GM18870 (cell line): Measurements from ENCODE around the gene KPNA6.
A peak's percentile ranks its signal among the peaks of the same experiment; 100 is the strongest.
"Not testable (repeated sequence)": the region's sequence is repeated elsewhere in the genome, so short reads cannot be mapped to it uniquely, and the experiment has no call there.

Experiments
- ATAC-seq: cut with Tn5 transposase; IDR thresholded peaks from one replicate; pipeline ENCODE4 v1.9.1; 2021; ENCODE audit warnings: moderate library complexity; ENCODE audit not compliant: unreplicated experiment

The KPNA6 gene

DNA sequence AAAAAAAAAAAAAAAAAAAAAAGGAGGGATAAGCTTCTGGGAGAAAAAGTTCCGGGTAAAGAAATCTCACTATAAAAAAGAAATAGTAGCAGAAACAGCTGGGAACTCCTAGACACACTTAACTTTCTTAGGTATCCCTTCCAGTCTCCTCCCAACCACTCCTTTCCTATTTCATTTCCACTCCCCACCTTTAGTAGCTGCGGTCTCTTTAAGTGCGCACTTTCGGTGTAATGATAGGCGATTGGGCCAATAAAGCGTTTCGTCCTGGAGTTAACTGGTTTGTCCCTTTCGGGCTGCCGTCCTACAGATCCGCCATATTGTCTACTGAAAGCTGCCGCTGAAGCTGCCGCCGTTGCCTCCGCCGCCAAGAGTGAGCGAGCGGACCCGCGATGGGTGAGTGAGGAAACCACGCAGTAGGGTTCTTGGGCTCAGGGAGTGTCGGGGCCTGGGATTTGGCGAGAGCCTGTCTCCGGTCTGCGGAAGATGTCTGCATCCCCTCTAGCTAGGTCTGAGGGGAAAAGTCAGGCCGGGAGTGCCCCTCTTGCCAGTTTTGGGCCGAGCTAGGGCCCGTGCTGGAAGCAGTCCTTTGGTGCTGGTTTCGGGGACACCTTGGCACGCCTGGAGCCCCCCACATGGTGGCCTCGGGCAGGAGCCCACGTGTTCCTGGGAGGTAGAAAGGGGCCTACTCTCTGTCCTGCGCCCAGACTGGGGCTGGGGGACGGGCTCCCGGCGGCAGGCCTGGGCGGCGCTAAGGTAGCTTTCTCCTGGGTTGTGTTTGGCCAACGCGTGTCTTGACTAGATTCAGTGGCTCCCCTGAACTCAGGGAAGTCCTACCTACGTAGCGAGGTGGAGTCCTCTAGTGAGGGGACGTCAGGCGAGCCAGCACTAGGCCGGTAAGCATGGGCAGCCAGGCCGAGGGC is at the start of gene KPNA6:
TSS of gene KPNA6 (plus strand) at position 315 of the 920 bp plus-strand sequence. CDS start at position 390, 75 bp downstream.
- ATAC-seq, result peak; percentile 62

DNA sequence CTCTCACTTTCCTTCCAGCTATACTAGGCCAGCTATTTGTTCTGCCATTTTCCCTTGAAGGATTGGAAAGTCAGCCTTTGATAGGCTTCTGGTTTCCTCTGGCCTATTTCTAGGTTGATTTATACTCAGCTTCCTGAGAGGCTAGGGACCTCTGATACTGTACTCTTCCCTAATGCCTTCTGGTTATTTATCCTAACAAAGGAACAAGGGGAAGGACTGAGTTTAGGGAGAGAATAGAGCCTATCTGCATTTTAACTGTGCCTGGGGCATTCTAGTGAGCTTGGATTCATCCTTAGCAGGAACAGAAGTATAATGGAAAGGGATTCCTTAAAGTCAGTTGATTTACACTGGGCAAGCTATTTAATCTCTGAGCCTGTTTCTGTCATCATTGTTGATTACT is 46.9 kb upstream of the KPNA6 start:
- no peak for ATAC-seq

DNA sequence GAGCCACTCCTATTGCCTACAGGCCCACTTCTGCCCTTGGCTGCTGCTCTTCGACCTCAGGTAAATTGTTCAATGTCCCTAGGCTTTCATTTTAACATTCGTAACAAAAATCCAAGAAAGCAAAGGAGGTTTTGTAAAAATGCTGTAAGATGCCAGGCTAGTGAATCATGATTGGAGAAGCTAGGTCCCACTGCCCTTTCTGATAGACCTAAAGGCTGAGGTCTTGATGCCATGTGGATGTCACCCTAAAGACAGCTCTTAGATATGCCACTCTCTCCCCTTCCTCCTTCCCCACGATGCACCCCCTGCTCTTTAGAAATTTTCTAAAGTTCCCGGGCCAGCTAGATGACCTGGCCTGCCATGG is 45.0 kb upstream of the KPNA6 start:
- no peak for ATAC-seq

DNA sequence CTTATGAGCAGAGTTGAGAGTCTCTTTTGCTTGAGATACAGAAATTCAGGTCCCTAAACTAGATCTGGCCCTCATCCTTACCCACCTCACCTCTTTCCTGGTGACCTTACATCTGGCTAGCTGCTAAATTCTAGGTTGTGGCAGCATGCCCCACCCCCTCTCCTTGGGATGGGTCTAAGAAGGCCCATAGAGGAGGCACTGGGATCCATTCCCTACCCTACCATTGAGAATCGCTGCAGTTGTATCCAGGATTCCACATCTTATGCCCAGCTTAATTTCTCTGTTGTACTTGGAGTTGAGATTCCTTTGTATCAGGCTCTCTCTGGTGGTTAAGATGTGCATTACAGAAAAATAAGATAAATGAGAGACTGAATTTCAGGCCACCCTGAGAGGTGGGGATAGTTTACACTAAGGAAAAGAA is 44.6 kb upstream of the KPNA6 start:
- no peak for ATAC-seq

DNA sequence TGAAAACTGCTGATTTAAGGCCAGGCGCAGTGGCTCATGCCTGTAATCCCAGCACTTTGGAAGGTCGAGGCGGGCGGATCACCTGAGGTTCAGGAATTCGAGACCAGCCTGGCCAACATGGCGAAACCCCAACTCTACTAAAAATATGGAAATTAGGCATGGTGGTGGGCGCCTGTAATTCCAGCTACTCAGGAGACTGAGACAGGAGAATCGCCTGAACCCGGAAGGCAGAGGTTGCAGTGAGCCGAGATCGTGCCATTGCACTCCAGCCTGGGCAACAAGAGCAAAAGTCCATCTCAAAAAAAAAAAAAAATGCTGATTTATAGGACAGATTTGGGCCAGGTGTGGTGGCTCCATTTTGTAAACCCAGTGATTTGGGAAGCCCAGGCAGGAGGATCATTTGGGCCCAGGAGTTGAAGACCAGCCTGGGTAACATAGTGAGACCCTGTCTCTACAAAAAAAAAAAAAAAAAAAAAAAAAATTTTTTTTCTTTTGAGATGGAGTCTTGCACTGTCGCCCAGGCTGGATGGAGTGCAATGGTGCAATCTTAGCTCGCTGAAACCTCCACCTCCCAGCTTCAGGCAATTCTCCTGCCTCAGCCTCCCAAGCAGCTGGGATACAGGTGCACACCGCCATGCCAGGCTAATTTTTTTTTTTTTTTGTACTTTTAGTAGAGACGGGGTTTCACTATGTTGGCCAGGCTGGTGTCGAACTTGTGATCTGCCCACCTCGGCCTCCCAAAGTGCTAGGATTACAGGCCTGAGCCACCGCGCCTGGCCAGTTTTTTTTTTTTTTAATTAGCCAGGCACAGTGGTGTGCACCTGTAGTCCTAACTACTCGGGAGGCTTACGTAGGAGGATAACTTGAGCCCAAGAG is 42.0 kb upstream of the KPNA6 start:
- not testable (repeated sequence) for ATAC-seq

DNA sequence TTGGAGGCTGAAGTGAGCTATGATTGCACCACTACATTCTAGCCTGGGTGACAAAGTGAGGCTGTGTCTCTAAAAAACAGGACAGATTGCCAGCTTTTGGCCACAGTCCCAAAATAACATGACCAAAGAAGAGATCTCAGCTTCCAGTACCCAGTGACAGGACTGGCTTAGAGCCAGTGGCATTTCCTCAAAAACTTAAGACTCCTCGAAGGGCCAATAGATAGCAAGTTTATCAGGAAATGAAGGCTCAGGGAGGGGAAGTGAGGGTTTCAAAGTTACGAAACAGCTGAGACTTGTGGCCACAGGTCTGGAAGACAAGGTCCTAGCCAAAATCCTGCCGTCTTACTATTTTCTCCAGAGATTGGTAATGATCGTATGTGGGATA is 41.4 kb upstream of the KPNA6 start:
- no peak for ATAC-seq

DNA sequence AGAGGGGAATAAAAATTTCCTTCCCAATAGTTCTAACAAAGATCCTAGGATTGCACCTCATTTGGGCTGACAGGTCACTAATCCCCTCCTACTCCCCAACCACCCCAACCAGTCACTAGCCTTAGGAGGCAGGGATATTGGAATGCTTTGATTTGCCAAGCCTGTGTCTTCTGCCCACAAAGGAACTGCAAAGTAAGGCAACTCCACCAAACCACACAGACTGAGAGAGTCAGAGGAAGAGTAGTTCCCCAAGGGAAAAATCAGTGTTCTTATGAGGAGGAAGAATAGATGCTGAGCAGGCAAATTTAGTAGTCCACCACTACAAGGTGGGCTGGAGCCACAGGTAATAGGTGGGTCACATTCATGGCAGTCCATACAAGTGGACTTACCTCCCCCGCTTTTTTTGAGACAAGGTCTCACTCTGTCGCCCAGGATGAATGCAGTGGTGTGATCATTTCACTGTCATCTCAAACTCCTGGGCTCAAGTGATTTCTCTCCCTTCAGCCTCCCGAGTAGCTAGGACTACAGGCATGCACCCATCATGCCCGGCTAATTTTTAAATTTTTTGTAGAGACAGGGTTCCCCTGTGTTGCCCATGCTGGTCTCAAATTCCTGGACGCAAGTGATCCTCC is 38.8 kb upstream of the KPNA6 start:
- ATAC-seq, result no peak

DNA sequence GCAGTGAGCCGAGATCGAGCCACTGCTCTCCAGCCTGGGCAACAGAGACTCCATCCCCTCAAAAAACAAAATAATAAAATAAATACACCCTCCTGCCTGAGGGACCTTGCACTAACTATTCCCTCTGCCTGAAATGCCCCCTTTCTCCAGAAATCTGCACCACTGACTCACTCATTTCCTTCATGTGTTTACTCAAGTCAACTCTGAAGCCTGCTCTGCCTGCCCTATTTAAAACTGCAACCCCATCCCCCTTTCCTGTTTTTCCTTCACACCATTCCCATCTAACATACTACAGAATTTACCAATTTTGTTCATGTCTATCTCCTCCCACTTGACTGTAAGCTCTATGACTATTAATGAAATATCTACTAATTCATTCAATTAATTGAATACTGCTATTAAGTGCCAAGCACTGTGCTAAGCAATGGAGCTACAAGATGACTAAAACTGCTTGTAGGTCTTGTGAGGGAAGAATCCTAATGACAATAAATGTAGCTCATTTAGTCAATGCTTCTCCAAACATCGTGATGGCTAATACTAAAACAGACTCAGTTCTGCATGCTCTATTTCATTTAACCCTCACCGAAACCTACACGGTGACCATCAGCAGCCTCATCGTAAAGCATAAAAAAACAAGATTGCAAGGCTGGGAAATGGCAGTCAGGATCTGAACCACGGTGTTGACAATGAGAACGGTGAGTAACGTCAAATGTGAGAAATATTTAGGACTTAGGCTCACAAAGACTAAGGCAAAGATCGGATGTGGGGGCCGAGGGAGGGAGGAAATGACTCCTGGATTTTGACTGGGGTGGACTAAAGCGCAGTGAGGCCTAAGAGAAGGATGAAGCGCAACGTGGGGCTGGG is 35.9 kb upstream of the KPNA6 start:
- no peak for ATAC-seq

DNA sequence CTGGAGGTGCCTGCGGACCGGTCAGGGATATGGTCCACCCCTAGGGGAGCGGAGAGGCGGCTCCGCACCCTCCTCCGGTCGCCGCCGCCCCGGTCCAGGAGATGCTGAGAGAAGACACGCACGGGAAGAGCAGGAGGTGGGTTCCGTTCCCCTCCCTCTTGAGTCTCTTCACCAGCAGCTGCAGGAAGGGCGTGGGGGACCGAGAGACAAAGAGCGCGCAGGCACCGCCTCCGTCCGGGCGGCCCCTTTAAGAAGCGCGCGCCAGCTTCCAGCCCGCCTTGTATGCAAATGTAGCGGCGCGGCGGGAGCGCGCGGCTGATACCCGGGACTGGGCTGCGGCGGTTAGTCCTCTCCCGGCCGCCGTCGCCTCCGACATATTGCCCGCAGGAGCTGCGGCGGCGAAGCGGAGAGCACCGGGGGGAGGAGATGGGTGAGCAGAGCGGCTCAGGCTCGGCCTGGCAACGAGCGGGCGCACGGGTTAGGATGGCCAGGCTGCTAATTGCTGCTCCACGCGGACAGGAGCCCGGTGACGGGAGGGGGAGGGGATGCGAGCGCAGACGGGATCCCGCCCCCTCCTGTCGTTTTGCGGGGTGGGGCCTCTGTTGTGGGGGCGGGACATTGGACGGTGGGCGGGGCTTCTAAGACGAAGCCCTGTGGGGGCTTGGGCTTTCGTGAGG is 35.1 kb upstream of the KPNA6 start, which contains the start of gene TMEM39B:
TSS of gene TMEM39B (plus strand) at position 318 of the 677 bp plus-strand sequence. CDS start at position 427, 109 bp downstream.
- ATAC-seq, result peak; percentile 70

DNA sequence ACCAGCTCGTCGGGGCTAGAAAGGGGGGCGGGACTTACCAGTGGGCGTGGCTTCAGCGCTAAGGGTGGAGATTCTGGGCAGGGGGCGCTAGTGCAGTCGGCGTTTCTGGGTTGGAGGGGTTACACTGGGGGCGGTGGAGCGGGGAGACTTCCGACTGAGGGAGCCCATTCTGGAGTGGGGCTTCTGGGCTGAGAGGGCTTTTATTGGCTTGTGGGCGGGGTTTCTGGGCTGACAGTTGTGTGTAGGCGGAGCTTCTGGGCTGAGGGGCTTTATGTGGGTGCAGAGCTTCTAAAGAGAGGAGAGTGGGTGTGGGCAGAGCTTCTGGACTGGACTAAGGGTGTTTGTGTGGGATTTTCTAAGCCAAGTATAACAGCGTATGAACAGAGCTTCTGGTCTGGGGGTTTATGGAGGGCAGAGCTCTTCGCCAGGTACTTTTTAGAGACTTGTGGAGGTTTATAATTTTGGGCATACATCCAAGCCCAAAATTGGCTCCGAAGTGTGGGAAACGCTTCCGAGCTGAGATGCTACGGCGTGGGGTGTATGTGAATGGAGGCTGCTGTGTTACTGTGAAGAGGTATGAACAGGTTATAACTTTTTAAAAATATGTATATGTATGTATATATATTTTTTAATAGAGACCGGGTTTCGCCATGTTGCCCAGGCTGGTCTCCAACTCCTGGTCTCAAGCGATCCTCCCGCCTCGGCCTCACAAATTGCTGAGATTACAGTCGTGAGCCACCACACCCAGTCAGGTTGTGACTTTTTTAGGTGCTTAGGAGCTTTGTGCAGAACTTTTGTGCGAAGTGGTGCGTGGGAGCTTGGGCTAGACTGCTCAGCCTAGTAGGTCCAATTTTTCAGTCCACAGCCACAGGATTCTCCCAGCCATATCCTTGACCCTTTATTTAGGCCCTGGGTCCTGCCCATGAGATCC is 34.3 kb upstream of the KPNA6 start:
- ATAC-seq, result no peak

DNA sequence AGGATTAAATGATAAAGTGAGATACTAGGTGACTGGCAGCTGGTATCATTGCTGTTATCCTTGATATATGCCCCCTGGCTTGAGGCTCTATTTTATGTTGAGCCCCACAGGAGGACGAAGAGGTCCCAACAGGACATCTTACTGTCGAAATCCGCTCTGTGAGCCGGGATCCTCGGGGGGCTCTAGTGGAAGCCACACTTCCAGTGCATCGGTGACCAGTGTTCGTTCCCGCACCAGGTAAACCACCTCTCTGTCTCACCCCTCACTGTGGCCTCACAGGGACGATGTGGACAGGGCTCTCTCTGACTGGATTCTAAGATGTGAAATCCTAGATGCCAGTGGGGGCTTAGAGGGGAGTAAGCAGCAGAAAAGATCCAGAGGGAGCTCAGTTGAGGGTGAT is 33.0 kb upstream of the KPNA6 start:
- no peak for ATAC-seq

DNA sequence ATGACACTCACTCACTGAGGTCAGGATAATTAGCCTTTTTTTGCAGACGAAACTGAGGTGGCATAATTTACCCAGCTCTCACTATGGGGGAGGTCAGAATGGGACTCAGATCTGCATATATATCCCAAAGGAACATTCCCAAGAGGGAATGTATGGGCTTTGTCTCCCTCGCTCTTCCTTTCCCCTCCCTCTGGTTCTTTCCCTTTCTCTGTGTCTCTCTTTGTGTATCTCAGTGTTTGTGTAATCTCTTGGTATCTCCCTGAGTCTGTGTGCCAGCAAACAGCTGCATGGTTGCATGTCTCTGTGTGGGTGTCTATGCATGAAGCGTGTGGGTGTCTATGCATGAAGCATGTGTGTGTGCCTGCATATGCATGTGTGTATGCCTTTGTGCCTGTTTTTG is 30.4 kb upstream of the KPNA6 start:
- no peak for ATAC-seq

DNA sequence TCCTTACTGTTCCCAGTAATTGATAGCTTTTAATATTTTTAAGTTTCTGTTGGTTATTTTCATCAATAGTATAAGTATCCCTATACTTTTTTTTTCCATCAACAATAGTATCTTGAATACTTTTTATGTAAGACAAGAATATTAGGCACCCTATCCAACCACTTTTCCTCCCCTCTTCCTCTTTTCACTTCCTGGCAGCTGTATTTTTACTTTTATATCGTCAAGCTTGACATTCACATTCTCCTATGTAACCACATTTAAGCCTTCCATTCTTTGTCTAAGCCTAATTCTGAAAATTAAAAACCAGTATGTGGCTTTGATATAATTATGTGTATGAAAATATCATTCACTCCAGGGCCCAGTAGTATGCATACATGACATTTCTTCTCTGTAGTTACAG is 25.8 kb upstream of the KPNA6 start:
- no peak for ATAC-seq

DNA sequence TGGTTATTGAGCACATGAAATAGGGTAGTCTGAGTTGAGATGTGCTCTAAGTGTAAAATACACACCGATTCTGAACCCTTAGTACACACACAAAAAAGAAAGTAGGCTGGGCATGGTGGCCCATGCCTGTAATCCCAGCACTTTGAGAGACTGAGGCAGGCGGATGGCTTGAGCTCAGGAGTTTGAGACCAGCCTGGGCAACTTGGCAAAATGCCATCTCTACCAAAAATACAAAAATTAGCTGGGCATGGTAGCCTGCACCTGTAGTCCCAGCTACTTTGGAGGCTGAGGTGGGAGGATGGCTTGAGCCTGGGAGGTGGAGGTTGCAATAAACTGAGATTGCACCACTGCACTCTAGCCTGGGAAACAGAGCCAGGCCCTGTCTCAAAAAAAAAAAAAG is 21.5 kb upstream of the KPNA6 start:
- not testable (repeated sequence) for ATAC-seq

DNA sequence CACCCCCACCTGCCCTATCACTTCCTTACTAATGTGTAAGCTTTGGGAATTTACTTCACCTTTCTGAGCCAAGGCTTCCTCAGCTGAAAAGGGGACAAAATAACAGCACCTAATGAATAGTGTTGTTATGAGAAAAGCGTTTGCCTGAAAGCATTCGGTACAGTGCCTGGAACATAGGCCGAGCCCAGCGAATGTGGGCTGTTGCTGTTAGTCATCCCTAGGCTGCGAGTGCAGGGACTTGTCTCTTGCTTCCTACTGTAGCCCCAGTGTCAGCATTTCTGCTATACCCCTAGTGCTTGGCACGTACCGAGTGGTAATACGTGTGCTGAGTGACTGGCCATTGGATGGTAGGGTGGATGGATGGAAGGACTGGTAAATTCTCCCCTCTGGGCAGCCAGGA is 16.7 kb upstream of the KPNA6 start:
- ATAC-seq, result no peak

DNA sequence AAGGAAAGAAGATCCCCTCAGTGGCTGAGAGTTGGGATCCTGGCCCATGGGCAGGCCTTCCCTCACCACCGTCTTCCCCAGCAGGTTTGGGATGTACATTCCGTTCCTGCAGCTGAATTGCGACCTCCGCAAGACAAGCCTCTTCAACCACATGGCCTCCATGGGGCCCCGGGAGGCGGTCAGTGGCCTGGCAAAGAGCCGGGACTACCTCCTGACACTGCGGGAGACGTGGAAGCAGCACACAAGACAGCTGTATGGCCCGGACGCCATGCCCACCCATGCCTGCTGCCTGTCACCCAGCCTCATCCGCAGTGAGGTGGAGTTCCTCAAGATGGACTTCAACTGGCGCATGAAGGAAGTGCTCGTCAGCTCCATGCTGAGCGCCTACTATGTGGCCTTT is 16.3 kb upstream of the KPNA6 start:
- ATAC-seq, result no peak

DNA sequence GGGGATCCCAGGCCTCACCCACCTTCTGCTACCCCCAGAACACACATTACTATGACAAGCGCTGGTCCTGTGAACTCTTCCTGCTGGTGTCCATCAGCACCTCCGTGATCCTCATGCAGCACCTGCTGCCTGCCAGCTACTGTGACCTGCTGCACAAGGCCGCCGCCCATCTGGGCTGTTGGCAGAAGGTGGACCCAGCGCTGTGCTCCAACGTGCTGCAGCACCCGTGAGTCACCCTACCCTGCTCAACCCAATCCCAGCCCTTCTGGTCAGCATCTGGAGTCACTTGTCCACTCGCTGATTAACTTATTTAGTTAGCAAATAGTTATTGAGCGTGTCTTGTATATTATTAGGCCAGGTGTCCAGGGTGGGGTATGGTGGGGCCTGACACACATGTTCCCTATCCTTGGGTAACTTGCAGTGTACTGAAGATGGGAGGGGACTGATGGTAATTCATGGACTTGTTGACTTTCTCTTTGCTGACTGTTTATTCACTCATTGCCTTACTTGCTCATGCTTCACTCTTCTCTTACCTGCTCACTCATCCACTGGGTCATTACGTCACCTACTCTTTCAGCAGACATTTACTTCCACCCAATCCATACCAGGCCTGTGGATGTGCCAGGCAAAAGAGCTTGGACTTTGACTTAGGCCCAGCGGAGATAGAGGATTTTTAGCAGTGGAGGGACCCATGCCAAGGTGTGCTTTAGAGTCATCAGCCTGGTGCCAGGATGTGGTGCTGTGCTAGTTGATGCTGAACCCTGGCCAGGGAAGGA is 12.9 kb upstream of the KPNA6 start:
- ATAC-seq, result no peak

DNA sequence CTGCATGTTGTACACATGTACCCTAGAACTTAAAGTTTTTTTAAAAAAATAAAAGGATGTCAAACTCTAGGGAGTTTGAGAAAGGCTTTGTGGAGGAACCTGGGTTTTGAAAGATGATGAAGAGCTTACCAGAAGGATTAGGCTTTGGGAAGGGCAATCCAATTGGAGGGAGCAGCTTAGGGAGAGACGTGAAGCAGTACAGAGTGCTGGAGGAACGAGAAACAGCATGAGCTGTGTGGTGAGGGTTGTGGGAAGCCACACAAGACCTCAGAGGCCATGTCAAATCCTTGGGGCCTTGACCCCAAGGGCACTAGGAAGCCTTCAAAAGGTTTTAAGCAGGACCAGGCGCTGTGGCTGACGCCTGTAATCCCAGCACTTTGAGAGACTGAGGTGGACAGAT is 8.4 kb upstream of the KPNA6 start:
- ATAC-seq, result no peak
